ENCODE measurements around the gene BLVRB. TPM values are rescaled to one million over a fixed set of nuclear protein-coding genes. Genes with fewer than 3 reads are reported as not detected.

The BLVRB gene
- total RNA-seq: 123 TPM
- long read RNA-seq, transcript BLVRB-201 (5 exons, 873 nt): major isoform, 78 of 91 reads
- long read RNA-seq, partial matches to known transcripts: 5 of 91 reads
- long read RNA-seq, other reads (novel, unspliced or antisense): 7 of 91 reads

GRCh38 chr19:40465557-40466218 is at the start of gene BLVRB:
BLVRB (minus strand) TSS chr19:40465745; CDS start chr19:40465688, 57 bp downstream.
- Histone ChIP-seq H3K4me1 (peaks cover 51% of the 10 kb centered on the region), H3K27ac (peak within 1 kb of the TSS; percentile 97), H3K4me3 (peak within 1 kb of the TSS; percentile 86), H3K9me3 (no peaks in the 10 kb centered on the region), H3K27me3 (ENCODE audit: low read depth) (peaks cover 5% of the 10 kb centered on the region), H3K36me3 (no peaks in the 10 kb centered on the region)
- intact Hi-C loops (cut with DNase I): no loop called here
- DNase-seq: peak; percentile 100
- peak; percentile 92 to 96 for ATAC-seq
- TF ChIP-seq, protein P1, sequence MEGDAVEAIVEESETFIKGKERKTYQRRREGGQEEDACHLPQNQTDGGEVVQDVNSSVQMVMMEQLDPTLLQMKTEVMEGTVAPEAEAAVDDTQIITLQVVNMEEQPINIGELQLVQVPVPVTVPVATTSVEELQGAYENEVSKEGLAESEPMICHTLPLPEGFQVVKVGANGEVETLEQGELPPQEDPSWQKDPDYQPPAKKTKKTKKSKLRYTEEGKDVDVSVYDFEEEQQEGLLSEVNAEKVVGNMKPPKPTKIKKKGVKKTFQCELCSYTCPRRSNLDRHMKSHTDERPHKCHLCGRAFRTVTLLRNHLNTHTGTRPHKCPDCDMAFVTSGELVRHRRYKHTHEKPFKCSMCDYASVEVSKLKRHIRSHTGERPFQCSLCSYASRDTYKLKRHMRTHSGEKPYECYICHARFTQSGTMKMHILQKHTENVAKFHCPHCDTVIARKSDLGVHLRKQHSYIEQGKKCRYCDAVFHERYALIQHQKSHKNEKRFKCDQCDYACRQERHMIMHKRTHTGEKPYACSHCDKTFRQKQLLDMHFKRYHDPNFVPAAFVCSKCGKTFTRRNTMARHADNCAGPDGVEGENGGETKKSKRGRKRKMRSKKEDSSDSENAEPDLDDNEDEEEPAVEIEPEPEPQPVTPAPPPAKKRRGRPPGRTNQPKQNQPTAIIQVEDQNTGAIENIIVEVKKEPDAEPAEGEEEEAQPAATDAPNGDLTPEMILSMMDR (IDR thresholded peaks at IDR 0.05): no peak

GRCh38 chr19:40513741-40514315 is 48.3 kb upstream of the BLVRB start:
- H3K27ac ChIP-seq: no peak overlapping the region
- TF ChIP-seq, protein P1 (IDR thresholded peaks at IDR 0.05): no peak
- no peak overlapping the region for H3K4me3 ChIP-seq
- no peaks in the 10 kb centered on the region for H3K4me1 ChIP-seq
- H3K36me3 ChIP-seq: no peaks in the 10 kb centered on the region
- ATAC-seq (no peak), DNase-seq (no peak)
- H3K9me3 ChIP-seq: no peaks in the 10 kb centered on the region
- H3K27me3 ChIP-seq (ENCODE audit: low read depth): peaks cover 42% of the 10 kb centered on the region
- intact Hi-C loops (cut with DNase I): no loop called here

GRCh38 chr19:40513345-40513678 is 47.8 kb upstream of the BLVRB start:
- Histone ChIP-seq H3K27me3 (ENCODE audit: low read depth) (peaks cover 42% of the 10 kb centered on the region), H3K36me3 (no peaks in the 10 kb centered on the region), H3K9me3 (no peaks in the 10 kb centered on the region), H3K4me3 (no peak overlapping the region), H3K27ac (no peak overlapping the region), H3K4me1 (no peaks in the 10 kb centered on the region)
- no peak for DNase-seq
- no peak for ATAC-seq
- intact Hi-C loops (cut with DNase I): no loop called here
- TF ChIP-seq, protein P1 (IDR thresholded peaks at IDR 0.05): no peak

GRCh38 chr19:40512473-40513344 is 47.2 kb upstream of the BLVRB start:
- H3K27me3 ChIP-seq (ENCODE audit: low read depth): peaks cover 42% of the 10 kb centered on the region
- intact Hi-C loops (cut with DNase I): no loop called here
- no peaks in the 10 kb centered on the region for H3K36me3 ChIP-seq
- DNase-seq (no peak), ATAC-seq (peak; percentile 40 to 65)
- no peak overlapping the region for H3K4me3 ChIP-seq
- no peaks in the 10 kb centered on the region for H3K4me1 ChIP-seq
- no peaks in the 10 kb centered on the region for H3K9me3 ChIP-seq
- no peak overlapping the region for H3K27ac ChIP-seq
- TF ChIP-seq, protein P1 (IDR thresholded peaks at IDR 0.05): no peak

DNA sequence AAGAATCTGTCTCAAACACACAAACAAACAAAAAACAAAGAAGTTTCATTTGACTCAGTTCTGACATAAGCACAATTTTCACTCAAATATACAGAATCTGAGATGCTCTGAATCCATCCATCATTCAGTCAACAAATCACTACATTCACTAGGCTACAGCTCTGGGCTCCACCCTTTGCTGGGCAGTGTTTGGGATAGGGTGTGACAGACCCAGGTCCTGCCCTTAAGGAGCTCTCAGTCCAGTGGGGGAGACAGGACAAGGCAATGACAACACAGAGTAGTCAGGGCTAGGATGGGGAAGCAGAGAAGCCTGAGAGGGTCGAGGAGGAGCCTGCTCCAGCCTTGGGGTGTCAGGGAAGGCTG is 46.5 kb upstream of the BLVRB start:
- DNase-seq (no peak), ATAC-seq (peak in 1 of 2 donors; percentile 17)
- intact Hi-C loops (cut with DNase I): no loop called here
- Histone ChIP-seq H3K9me3 (no peaks in the 10 kb centered on the region), H3K27me3 (ENCODE audit: low read depth) (peaks cover 42% of the 10 kb centered on the region), H3K4me3 (no peak overlapping the region), H3K4me1 (no peaks in the 10 kb centered on the region), H3K36me3 (no peaks in the 10 kb centered on the region), H3K27ac (no peak overlapping the region)
- TF ChIP-seq, protein P1 (IDR thresholded peaks at IDR 0.05): no peak
